Activated CD8-positive, alpha-beta memory T cell treated with anti-CD3 and anti-CD28 coated beads, Interleukin-2, amount 50 U/mL, for 1 hour (primary cell): ENCODE results near the gene NOS3.

Experiments used
- DNase-seq: peaks from one replicate; pipeline ENCODE4 v3.0.0-alpha.2; 2020; ENCODE audit errors: extremely low read depth

NOS3 gene

DNA sequence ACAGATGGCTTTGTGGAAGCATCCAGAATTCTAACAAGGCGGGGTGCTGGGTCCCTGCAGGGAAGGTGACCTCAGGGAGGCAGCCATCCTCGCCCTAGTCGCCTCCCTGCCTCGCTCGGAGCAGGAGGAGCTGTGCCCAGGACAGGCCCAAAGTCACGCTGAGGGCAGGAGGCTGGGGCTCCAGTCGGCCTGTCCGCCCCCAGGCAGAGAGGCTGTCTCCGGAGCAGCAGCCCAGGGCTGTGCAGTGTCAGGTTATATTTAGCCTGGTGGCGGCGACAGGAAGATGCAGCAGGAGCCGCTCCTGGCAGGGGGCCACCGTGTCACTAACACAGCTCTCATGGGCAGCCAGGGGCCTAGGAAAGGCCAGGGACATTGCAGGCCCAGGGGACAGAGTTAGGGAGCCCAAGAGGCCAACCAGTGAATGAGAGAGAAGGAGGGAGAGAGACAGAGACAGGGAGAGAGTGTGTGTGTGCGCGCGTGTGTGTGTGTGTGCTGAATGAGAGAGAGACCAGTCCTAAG lies 26.2 kb upstream of the NOS3 start:
- no peak for DNase-seq

DNA sequence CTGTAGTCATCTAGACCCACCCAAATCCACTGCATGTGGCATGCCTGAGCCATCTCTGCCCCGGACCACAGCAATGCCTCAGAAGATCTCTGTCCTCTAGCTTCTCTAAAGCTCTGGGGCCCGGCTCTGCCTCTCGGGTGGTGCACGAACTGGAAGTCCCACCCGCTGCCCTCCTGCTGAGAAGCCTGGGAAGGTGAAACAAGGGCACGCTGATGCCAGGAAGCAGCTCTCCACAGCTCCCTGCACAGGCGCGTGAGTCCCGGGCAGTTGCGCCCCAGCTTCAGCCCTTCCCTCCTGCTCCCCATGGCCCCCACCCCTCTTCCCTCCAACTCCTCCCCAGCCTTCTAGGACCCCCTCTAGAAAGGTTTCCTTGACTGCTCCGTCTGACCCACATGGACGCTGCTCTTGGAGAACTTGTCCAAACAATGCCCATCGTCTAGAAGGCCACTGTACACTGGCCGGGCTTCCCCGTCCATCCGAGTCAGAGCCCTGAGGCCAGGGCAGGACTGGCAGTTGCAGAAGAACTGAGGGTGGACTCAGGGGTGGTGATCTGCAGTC lies 25.5 kb upstream of the NOS3 start:
- DNase-seq: no peak

DNA sequence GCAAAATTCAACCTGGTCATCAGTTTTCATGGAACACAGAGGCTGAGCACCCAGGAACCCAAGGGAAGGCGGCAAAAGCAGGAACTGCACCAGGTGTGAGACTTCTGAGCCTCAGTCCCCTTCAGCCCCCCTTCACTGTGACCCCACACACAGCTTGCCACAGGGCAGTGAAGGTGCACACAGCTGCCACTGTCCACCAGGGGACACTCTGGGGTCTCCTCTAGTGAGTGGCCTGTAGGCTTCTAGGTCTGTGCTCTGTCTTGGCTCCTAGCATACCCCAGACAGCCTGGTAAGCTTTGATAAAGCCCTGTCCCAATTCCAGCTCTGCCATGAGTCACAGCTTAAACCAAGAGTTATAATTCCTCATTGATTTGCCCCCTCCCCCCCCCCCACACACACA lies 24.8 kb upstream of the NOS3 start:
- DNase-seq: no peak

DNA sequence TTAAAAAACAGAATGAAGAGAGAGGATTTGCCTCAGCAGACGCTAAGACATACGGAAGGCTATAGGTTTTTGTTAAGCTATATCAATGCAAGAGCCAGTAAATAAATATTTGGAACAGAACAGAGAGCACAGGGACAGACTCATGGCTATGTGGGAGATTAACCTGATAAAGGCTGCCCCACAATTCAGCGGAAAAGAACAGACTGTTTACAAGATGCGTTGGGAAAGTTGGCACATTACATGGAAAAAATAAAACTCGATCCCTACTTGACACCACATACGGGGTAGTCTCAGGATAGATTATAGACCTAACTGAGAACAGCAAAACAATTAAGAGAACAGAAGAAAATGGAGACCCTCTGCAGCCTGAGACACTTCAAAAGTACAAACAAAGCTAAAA lies 23.5 kb upstream of the NOS3 start:
- DNase-seq: no peak

DNA sequence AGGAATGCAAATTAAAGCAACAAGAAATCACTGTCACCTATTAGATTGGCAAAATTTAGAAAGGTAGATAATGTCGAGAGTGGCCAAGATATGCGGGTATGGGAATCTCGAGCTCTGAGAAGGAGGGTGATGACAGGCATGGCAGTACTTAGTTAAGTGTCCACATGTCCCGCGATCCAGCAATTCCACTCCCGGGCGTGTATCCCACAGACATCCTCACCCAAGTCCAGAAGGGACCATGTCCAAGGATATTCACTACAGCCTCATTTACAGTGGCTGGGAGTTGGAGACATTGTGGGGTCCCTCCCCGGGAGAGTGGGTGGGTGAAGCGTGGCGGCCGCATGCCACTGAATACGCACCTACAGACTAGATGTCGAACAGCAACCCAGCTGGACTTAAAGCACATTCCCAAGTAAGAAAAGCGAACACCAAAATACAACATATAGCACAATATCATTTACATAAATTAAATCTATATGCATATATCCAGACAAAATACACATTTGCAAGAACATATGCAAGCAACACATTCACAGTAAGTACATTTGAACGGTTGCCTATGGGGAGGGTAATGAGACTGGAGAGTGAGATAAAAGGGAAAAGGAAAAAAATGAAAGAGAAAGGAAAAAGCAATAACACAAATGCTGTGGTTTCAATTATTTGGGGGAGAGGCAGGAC lies 22.6 kb upstream of the NOS3 start:
- DNase-seq: no peak

DNA sequence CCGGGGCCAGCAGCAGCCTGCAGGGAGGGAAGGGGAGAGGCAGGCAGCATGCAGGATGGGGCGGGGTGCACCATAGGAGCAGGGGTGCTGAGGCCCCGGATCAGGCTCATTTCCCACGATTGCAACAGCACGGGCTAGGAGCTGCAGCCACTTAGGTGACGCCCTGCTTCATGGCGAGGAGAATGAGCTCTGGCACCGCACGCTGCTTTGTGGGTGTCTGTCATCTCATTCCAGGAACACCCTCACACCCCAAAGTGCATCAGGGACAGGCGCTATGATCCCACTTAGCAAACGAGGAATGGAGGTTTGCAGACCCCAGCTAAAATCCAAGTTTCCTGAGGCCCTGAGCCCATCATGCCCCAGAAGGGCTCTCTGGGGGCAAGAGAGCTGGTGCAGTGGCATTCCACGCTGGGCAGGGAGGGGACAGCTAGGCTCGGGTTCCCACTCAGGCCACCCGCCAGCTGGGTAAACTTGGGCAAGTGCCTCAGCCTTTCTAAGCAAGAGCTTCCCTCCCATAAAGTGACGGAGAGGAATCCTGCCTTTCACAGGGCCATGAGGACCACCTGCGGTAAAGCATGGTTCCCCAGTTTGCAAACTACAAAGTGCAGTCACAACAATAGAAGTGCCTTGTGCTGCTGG lies 22.0 kb upstream of the NOS3 start:
- no peak for DNase-seq

DNA sequence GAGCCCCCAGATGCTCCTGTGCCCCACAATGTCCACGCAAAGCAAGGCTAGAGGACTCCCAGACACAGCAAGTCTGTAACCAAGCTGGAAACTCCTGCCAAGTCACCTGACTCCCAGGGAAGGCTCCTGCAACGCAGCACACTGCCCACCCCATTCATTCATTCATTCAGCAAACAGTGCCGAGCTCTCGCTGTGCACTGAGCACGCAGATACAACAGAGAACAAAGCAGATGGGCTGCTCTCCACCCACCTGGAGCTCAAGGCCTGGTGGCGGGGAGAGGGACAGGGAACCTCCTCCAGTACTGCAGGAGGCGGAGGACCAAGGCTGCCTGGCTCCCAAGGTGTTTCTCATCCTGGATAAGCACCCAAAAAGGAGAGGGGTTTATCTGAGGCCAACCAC lies 21.3 kb upstream of the NOS3 start:
- no peak for DNase-seq

DNA sequence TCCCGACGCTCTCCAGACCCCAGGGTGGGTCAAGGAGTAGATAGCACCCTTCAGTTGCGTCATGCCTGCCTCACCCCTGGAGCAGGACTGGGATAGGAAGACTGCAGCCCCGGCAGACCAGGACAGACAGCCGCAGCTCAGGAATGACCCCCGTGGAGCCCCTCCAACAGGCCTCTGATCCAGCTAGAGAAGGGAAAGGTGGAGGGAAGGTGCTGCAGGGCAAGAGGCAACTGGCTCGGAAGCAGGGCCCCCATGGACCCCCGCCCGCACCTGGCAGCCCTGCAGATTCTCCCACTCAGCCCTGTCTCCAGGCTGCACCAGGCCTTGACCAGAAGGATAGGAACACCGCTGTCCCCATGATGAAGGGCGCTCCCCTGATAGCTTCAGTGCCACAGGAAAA lies 20.4 kb upstream of the NOS3 start:
- DNase-seq: no peak

DNA sequence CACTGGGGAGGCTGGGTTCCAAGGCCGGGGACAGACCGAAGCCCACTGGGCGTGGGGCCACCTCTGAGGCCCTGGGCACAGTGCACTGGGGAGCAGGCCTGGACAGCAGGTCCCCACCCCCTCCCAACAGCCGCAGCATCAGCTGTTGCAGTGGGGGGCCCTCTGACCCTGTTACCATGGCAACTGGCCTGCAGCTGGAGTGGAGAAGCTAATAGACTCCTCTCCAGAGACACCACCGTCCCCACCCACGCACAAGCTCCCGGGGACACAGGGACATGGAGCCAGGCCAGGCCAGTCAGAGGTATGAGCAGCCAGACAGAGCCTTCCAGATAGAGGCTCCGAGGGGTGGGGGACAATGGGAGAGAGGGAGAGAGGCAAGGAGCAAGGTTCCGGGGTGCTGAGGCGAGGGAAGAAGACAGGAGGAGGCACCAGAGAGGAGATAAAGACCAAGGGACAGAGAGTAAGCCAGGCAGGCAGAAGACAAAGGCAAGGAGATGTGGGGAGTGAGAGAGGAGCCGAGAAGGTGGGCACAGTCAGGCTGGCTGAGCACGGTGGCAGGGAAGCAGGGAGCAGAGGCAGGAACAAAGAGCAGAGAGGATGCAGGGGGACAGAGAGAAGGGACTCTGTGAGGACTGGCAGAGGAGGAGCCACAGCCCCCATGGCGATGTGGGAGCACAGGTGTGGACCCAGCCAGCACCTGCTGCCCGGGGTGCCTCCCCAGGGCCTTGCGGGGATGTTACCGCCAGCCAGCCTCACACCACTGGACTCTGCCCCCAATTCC lies 19.4 kb upstream of the NOS3 start:
- no peak for DNase-seq

DNA sequence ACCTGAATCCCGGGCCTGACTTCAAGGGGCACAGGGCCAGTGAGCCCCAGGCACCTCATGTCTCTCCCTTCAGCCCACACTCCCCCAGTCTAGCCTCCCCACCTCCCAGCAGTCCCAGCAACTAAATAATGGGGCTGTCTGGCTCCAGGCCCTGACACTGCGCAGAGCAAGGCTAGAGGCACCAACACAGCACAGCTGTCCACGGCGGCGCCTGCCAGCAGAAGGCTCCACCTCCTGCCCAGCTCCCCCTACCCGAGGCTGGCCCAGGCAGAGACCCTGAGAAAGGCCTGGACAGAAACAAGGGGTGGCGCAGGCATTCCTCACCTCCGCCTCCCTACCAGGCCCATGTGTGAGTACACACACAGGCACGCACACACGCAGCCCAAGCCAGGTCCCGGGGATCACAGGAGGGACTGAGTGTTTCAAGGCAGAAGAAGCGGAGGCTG lies 18.8 kb upstream of the NOS3 start:
- no peak for DNase-seq

DNA sequence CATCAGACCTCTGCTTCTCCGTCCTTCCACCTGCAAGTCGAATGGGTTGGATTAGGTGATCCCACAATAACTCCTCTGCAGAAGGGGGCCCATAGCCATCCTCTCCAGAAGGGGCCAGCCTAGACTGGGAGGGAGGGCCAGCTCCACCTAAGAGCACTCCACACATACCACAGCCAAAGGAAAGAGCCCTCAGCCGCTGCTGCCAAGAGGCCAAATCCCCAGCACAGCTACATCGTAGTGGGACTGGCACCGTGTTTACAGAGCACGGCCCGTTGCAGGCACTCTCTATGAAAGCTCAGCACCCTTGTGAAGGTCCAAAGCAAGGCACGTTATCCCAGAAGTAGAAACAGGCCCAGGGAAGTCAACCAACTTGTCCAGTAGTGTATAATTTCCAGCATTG lies 18.1 kb upstream of the NOS3 start:
- no peak for DNase-seq

DNA sequence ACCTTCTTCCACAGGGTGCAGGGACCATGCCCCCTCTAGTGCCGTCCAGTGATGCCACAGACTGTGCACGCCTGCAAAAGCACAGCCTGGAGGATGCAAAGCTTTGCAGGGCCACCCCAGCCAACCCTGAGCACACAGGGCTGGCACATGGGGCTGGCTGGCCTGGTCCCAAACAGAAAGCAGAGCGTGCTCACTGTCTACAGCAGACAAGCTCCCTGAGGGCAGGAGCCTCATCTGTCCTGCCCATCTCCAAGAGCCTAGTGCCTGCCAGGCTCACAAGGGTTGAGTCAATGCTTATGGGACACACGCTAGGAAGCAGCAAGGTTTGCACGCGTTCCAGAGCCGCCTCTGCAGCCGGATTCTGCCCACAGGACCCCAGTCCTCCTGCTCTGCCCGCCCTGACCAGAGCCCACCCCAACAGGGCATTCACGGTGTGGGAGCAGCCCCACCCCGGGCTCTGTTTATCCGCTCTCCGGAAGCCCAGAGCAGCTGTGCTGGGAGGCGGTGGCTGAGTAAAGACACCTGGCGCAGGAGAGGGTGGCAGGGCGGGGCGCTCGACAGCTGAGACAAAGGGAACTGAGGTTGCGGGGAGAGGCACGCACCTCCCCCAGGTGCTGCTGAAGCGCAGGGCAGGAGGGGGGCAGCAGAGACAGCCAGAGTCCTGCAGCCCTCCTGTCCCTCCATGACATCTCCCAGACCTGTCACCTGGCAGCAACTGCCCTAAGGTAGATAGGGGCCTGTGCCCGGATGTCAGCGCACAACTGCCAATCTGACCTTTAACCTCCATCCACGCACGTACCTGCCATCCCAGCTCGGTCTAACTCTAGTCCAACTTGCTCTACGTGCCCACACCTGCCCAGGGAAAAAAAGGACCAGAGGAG lies 17.0 kb upstream of the NOS3 start:
- no peak for DNase-seq

DNA sequence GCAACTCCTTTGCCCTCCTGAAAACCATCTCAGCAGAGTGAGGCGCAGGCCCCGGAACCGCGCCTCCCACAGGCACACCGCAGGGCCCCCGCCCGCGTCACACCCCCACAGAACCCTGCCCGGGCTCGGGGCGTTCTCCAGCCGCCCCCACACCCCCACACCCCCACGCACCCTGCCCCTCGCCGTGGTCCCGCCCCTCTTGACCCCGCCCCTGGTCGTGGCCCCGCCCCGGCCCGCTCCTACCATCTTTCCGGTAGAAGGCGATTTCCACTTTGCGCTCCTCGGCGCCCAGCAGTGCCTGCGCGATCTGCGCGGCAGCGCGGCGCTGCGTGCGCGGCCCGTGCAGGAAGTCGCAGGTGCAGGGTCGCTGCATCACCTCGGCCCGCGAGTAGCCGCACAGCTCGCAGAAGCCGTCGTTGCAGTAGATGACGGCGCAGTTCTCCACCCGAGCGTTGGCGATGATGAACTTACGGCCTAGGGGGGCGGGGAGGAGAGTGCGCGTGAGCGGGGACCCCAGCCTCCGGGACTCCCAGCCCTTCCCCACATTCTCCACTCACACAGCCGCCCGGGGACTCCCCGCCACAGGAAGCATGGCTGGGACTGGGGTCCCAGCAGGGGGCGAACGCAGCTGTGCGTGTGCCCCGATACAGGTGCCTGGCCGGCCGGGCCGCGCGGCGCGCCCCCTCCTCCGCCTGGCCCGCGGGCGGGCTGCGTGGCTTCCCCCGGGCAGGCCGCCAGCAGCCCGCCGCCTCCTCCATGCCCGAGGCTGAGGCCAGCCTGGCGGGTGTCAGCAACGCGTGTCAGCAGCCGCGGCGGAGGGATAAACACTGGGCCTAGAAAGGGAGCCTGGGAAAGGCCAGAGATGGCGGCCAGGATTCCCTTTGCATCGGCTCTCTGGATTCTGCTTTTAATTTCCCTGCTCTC lies 16.1 kb upstream of the NOS3 start:
- peak; percentile 50 for DNase-seq

DNA sequence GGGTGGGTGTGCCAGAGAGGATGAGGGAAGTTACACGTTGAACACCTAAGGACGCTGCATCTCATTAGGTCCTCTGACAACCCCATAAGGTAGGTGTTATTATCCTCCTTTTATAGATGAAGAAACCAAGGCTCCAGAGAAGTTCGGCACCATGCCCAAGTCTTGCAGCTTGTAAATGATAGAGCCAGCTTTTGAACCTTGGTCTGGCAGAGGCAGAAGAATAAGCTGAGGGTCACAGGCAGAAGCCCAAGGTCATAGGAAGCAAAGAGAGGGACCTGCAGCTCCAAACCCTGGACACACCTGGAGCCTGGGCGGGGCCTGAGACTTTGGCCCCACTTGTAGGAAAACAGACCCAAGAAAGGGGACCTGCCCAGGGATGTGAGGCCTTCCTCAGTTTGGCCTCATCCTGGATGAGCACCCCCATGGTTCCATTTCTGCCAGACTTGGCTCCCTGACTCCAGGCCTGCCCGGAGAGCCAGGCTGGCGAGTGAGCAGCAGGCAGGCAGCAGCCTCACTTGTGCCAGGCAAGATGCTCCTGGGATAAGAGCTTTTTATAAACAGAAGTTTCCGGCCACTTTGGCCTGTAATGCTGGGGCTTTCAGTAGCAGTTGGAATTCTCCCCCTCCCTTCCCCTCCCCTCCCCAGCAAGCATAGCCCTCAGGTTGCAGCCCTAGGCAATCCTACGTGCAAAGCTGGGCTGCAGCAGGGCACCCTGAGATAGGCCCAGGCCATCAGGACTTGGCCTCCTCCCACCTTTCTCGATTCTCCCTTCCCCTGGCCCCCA lies 15.1 kb upstream of the NOS3 start:
- DNase-seq: no peak

DNA sequence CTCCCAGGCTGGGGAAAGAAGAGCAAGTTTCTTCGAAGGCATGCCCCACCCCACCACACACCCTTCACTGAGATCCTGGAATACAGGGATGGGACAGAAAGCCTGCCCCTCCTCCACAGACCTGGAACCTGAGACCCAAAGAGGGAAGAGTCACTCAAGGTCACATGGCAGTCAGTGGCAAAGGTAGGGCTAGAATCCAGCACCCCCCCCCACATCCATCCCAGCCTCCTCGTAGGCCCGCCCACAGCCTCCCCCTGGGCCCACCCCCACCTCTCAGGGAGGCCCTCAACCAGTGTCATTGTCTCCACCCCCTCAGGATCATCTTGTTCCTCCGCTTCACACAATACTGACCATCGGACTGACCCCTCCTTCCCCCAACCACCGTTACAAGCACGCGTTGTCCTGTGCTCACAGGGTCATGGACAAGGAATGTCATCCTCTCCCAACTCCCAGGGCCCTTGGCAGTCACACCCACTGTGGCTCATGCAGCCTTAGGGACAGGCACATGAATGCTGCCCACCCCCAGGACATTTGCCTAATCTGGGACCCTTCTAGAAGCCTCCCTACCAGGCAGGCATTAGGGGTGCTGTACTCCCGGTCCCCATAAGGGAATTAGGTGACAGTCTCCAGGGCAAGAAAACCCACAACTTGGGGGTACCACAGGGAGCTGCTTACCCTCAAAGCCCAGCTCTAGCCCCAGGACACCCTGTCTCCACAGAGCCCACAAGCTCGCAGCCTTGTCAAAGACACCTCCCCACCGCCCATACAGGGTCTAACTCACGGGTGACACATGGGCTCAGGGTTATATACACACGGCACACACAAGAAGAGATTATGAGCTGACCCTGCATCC lies 14.1 kb upstream of the NOS3 start:
- no peak for DNase-seq

DNA sequence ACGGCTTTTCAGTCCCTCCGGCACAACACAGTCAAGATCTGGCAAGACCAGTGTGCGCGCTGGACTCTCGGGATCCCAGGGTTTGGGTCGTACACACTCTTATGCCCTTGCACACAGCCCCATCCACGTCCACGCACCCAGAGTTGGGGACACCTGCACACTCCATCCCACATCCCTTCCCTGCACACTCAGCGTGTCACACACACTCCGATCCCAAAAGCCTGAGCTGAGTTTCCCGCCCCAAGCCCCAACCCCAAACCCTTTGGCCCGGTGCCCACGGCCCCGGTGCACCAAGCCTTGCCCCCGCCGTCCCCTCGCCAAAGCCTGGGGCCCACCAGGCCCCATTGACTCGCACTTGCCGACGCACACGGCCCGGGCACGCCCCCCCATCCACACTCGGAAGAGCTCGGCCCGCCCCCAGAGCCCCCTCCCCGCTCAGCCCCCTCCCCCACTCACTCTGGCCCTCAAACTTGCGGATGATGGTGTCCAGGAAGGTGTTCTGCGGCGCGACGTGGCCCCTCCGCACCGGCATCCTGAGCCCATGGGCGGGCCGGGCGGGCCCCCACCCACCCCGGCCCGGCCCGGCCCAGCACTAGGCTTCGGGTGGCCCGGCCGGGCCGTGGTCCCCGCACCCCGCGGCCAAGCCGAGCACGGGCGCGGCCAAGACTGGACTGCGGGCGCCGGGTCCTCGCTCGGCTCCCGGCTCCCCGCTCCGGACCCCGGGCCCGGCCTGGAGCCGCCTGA lies 13.3 kb upstream of the NOS3 start:
- no peak for DNase-seq

DNA sequence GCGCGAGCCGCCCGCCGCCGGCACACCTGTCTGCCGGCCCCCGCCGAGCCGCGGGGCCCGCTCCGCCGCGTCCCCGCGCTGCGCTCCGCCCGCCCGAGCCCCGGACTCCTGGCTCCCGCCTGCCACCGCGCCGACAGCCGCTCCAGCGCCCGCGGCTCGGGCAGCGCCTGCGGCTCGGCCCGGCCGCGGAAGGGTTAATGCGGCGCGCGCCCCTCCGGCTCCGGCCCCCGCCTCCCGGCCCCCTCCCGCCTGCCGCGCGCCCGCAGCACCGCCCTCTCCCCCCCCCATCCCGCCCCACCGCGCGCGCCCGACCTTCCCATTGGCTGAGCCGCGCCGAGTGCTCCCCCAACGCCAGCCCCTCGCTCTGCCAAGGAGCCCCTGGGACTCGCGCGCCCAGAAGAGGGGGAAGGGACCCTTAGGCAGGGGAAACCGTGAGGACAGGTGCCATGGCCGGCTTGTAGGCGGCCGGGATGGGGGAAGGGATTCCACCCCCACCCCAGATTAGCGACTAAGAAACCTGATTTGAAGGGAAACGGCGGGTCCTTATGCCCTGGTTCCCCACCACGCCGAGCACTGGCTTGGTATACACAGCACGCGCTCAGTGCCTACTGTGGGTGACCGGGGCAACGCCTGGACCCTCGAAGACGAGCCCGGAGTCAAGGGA lies 12.6 kb upstream of the NOS3 start, which contains the start of gene KCNH2:
Gene KCNH2 (minus strand): TSS at position 196 of the 664 bp plus-strand sequence. CDS start 408 bp downstream, outside the sequence.
- DNase-seq: no peak
